Adrenal gland (tissue), 12 donors: ENCODE data around the gene KLC3. TPM values are rescaled to one million over a fixed set of nuclear protein-coding genes. Genes with fewer than 3 reads are reported as not detected.

Experiments
- DNase-seq, 7 donors: peaks; one replicate each; pipeline ENCODE4 v3.0.0-alpha.2; 2019 to 2020
- H3K27ac ChIP-seq, 5 donors: fragments of 200-600 bp; sonication (generic) in 4 of 5; 1 replicate in 3 of 5; 2 replicates in 2 of 5; pipeline versions ENCODE4 v1.5.1 to v1.8.0; 2016 to 2020; ENCODE audit warnings: mild to moderate bottlenecking in 1 of 5
- H3K27me3 ChIP-seq: fragments of 200-600 bp; 2 replicates; pipeline ENCODE4 v1.8.0; 2021
- H3K36me3 ChIP-seq, 2 donors: fragments of 200-600 bp; replicated peaks in 1 of 2; 1 replicate in 1 of 2; 2 replicates in 1 of 2; pipeline versions ENCODE4 v1.5.1 to v1.8.0; 2018 to 2022
- H3K4me1 ChIP-seq, 2 donors: fragments of 200-600 bp; replicated peaks in 1 of 2; 1 replicate in 1 of 2; 2 replicates in 1 of 2; pipeline versions ENCODE4 v1.5.1 to v1.8.0; 2018 to 2021
- H3K4me3 ChIP-seq, 4 donors: fragments of 200-600 bp; sonication (generic) in 3 of 4; one replicate each; pipeline ENCODE4 v1.5.1; 2016 to 2018
- H3K9me3 ChIP-seq, 3 donors: fragments of 200-600 bp; sonication (generic) in 1 of 3; replicated peaks in 1 of 3; 1 replicate in 2 of 3; 2 replicates in 1 of 3; pipeline versions ENCODE4 v1.5.1 to v1.8.0; 2016 to 2021
- CTCF ChIP-seq, 6 experiments: fragments of 450-650 bp in 4 of 6; fragments of 200-600 bp in 2 of 6; sonication (generic) in 1 of 6; IDR thresholded peaks; 1 replicate in 5 of 6; 2 replicates in 1 of 6; pipeline versions ENCODE4 v1.5.1 to v1.8.0; 2016 to 2021; ENCODE audit warnings: antibody characterized with exemption in 6 of 6, mild to moderate bottlenecking in 2 of 6, moderate library complexity in 1 of 6
- POLR2A ChIP-seq, 2 donors: fragments of 450-650 bp; IDR thresholded peaks; one replicate each; pipeline ENCODE4 v1.6.1; 2017; ENCODE audit warnings: antibody characterized with exemption in 2 of 2, mild to moderate bottlenecking in 2 of 2, moderate library complexity in 1 of 2
- WGBS, 4 donors: extraction: QIAGEN DNeasy Blood & Tissue Kit in 2 of 4; methylation state at CpG; one replicate each; pipeline versions ENCODE4 v1.1.5 to v1.1.7; 2013 to 2017; 5-methylcytosine and 5-hydroxymethylcytosine counted together
- intact Hi-C, 2 donors: fragments of 100-400 bp; cut with DNase I; formaldehyde crosslinking; loops; one replicate each; pipeline versions ENCODE4 v1.14.1 to v1.15.0; 2022 to 2023
- polyA plus RNA-seq, 3 donors: library from polyadenylated mRNA; stranded (reverse); fragments of 200-250 nt in 2 of 3; fragments of 350-450 nt in 1 of 3; fragmentation: Illumina TruSeq in 1 of 3; extraction: RNeasy Lipid Tissue Mini Kit (QIAGEN cat#74804) in 1 of 3; gene quantifications; one replicate each; pipeline ENCODE4 v1.2.3, GENCODE V29; 2013 to 2014
- total RNA-seq, 9 donors: library from RNA; depleted of rRNA in 4 of 9; stranded (reverse); fragments of >200 nt in 4 of 9; fragments of 120-200 nt in 1 of 9; fragmentation: NEBNext Ultra II Directional in 1 of 9; extraction: Animal tissue kit (Norgen Biotek cat#: 25700) in 1 of 9; gene quantifications; one replicate each; pipeline versions ENCODE4 v1.1.0 to v1.2.4, GENCODE V29; 2013 to 2023
- donor health status: healthy with polysubstance abuse.
- donor health status: Bipolar disorder and iron deficiency.
- donor health status: DM: yes; HTN: yes; CAD: no.
- donor health status: DM: no; HTN: no; CAD: no.
- donor health status: DM: no; HTN: no; CAD: no.
- donor health status: DM: yes; HTN: yes; CAD: no.

KLC3 gene
- total and polyA plus RNA-seq, 12 donors, result 0.16 to 0.30 (median 0.17) TPM; not detected in 7

- no peak overlapping the region for H3K4me3 ChIP-seq
- H3K36me3 ChIP-seq, result peaks cover 0 to 5% of the 10 kb centered on the region in 2 donors
- no peak overlapping the region for H3K27ac ChIP-seq
- 65 to 74% (median 71%) methylated on average over 4 of the region's 4 CpGs for WGBS, 4 donors
- no peak for DNase-seq
- TF ChIP-seq POLR2A (IDR thresholded peaks at IDR 0.05), result no peak
- no peak for TF ChIP-seq CTCF (IDR thresholded peaks at IDR 0.05)
- no peaks in the 10 kb centered on the region for H3K4me1 ChIP-seq
- H3K27me3 ChIP-seq, result no peaks in the 10 kb centered on the region
- H3K9me3 ChIP-seq, result no peaks in the 10 kb centered on the region
- intact Hi-C loops, result no loop called here
Measured at GRCh38 chr19:45304141-45304926, 36.2 kb upstream of the KLC3 start.

GRCh38 chr19:45305007-45305406 is 35.5 kb upstream of the KLC3 start:
- TF ChIP-seq POLR2A (IDR thresholded peaks at IDR 0.05) (no peak), CTCF (IDR thresholded peaks at IDR 0.05) (no peak)
- no peaks in the 10 kb centered on the region for H3K36me3 ChIP-seq
- H3K27ac ChIP-seq, result no peak overlapping the region
- no peaks in the 10 kb centered on the region for H3K9me3 ChIP-seq
- H3K4me3 ChIP-seq, result no peak overlapping the region
- H3K27me3 ChIP-seq, result no peaks in the 10 kb centered on the region
- no peak for DNase-seq
- WGBS, 4 donors, result 46 to 68% (median 54%) methylated on average over 4 of the region's 4 CpGs
- no peaks in the 10 kb centered on the region for H3K4me1 ChIP-seq
- intact Hi-C loops, result no loop called here

DNA sequence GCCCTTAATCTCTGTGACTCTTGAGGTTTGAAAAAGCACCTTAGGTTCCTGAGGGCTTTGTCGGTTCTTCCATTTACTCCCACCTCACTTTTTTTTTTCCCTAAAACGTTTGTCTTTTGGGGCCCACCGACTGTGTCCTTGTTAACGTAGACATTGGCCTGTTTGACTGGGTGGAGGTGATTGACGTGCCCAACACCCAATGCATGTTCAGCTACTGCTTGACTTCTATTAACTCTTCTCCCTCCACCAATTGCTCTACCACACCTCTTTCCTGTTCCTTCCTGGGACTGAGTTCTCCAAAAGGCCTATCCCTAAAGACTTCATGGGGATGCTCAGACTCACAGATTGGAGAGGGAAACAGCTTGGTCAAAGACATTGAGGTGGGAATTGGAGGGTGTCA is 35.1 kb upstream of the KLC3 start:
- Histone ChIP-seq H3K4me3 (no peak overlapping the region), H3K27ac (no peak overlapping the region), H3K4me1 (no peaks in the 10 kb centered on the region), H3K9me3 (no peaks in the 10 kb centered on the region), H3K27me3 (no peaks in the 10 kb centered on the region), H3K36me3 (no peaks in the 10 kb centered on the region)
- 18 to 25% (median 23%) methylated on average over 5 of the region's 5 CpGs for WGBS, 4 donors
- TF ChIP-seq CTCF (IDR thresholded peaks at IDR 0.05) (no peak), POLR2A (IDR thresholded peaks at IDR 0.05) (no peak)
- intact Hi-C loops, result no loop called here
- DNase-seq, result no peak

- no peak overlapping the region for H3K4me3 ChIP-seq
- no peaks in the 10 kb centered on the region for H3K36me3 ChIP-seq
- TF ChIP-seq POLR2A (IDR thresholded peaks at IDR 0.05) (no peak), CTCF (IDR thresholded peaks at IDR 0.05) (no peak)
- H3K4me1 ChIP-seq, result no peaks in the 10 kb centered on the region
- no peak overlapping the region for H3K27ac ChIP-seq
- H3K27me3 ChIP-seq, result no peaks in the 10 kb centered on the region
- H3K9me3 ChIP-seq, result no peaks in the 10 kb centered on the region
- intact Hi-C loops, result no loop called here
- WGBS, 4 donors, result 48 to 54% (median 53%) methylated on average over 9 of the region's 9 CpGs
- peak in 1 of 7 donors; percentile 14 for DNase-seq
Measured at GRCh38 chr19:45306040-45306439, 34.5 kb upstream of the KLC3 start.
